Breast epithelium (tissue), 4 donors: ENCODE data around the gene PAK1. TPM values are rescaled to one million over a fixed set of nuclear protein-coding genes. Genes with fewer than 3 reads are reported as not detected.

ENCODE experiments used
- DNase-seq, 2 donors: peaks; one replicate each; pipeline ENCODE4 v3.0.0-alpha.2; 2019; ENCODE audit warnings: low spot score in 2 of 2
- H3K27ac ChIP-seq, 2 donors: fragments of 200-600 bp; sonication (generic) in 1 of 2; one replicate each; pipeline ENCODE4 v1.5.1; 2016 to 2019; ENCODE audit warnings: mild to moderate bottlenecking in 1 of 2
- H3K27me3 ChIP-seq, 2 donors: fragments of 200-600 bp; sonication (generic) in 1 of 2; one replicate each; pipeline versions ENCODE4 v1.5.1 to v1.6.0; 2017 to 2019; ENCODE audit warnings: control low read depth in 1 of 2, mild to moderate bottlenecking in 1 of 2
- H3K36me3 ChIP-seq: fragments of 200-600 bp; one replicate; pipeline ENCODE4 v1.5.1; 2019
- H3K4me1 ChIP-seq, 2 donors: fragments of 200-600 bp; sonication (generic); one replicate each; pipeline ENCODE4 v1.5.1; 2016 to 2019; ENCODE audit warnings: control low read depth in 1 of 2
- H3K4me3 ChIP-seq, 3 donors: fragments of 200-600 bp; sonication (generic); 1 replicate in 2 of 3; 2 replicates in 1 of 3; pipeline ENCODE4 v1.5.1; 2016 to 2019; ENCODE audit warnings: mild to moderate bottlenecking in 3 of 3, moderate library complexity in 2 of 3
- H3K9me3 ChIP-seq, 2 donors: fragments of 200-600 bp; sonication (generic) in 1 of 2; one replicate each; pipeline ENCODE4 v1.5.1; 2016 to 2019; ENCODE audit warnings: control low read depth in 1 of 2
- CTCF ChIP-seq, 3 donors: fragments of 450-650 bp; IDR thresholded peaks; one replicate each; pipeline ENCODE4 v1.5.1; 2016 to 2017; ENCODE audit warnings: antibody characterized with exemption in 3 of 3, mild to moderate bottlenecking in 3 of 3, moderate library complexity in 3 of 3
- POLR2A ChIP-seq: fragments of 450-650 bp; IDR thresholded peaks from one replicate; pipeline ENCODE4 v1.6.1; 2016; ENCODE audit warnings: antibody characterized with exemption, mild to moderate bottlenecking, moderate library complexity
- POLR2AphosphoS5 ChIP-seq, 3 donors: sonication (generic); formaldehyde crosslinking; IDR thresholded peaks; one replicate each; pipeline ENCODE4 v1.6.1; 2017; ENCODE audit warnings: antibody characterized with exemption in 3 of 3
- intact Hi-C: fragments of 100-400 bp; cut with DNase I; formaldehyde crosslinking; loops from one replicate; pipeline ENCODE4 v1.15.1; 2023; ENCODE audit warnings: low total_unique reads
- total RNA-seq, 3 donors: library from RNA; depleted of rRNA; stranded (reverse); fragments of >200 nt; gene quantifications; one replicate each; pipeline ENCODE4 v1.1.0, GENCODE V29; 2016

PAK1 gene
- total RNA-seq, 3 donors from 2014 or later = 23.2 to 59.6 (median 42.6) TPM

GRCh38 chr11:77446911-77447629, 26.8 kb downstream of the PAK1 start:
- Histone ChIP-seq H3K27ac (no peak overlapping the region), H3K36me3 (no peaks in the 10 kb centered on the region), H3K9me3 (no peaks in the 10 kb centered on the region), H3K4me3 (no peak overlapping the region), H3K4me1 (no peaks in the 10 kb centered on the region), H3K27me3 (no peaks in the 10 kb centered on the region)
- no peak for DNase-seq
- TF ChIP-seq POLR2AphosphoS5 (IDR thresholded peaks at IDR 0.05) (no peak), CTCF (IDR thresholded peaks at IDR 0.05) (no peak), POLR2A (no peak)
- intact Hi-C loops = no loop called here

GRCh38 chr11:77444261-77444660, 29.6 kb downstream of the PAK1 start:
- no peak for DNase-seq
- intact Hi-C loops = no loop called here
- H3K36me3 ChIP-seq = no peaks in the 10 kb centered on the region
- no peak overlapping the region for H3K27ac ChIP-seq
- H3K4me1 ChIP-seq = no peaks in the 10 kb centered on the region
- TF ChIP-seq CTCF (IDR thresholded peaks at IDR 0.05) = no peak
- TF ChIP-seq POLR2AphosphoS5 (IDR thresholded peaks at IDR 0.05) = no peak
- no peak for TF ChIP-seq POLR2A
- no peaks in the 10 kb centered on the region for H3K9me3 ChIP-seq
- no peak overlapping the region for H3K4me3 ChIP-seq
- H3K27me3 ChIP-seq = no peaks in the 10 kb centered on the region

GRCh38 chr11:77442394-77443053, 31.4 kb downstream of the PAK1 start:
- Histone ChIP-seq H3K36me3 (no peaks in the 10 kb centered on the region), H3K27me3 (no peaks in the 10 kb centered on the region), H3K9me3 (no peaks in the 10 kb centered on the region), H3K4me1 (no peaks in the 10 kb centered on the region), H3K4me3 (no peak overlapping the region), H3K27ac (no peak overlapping the region)
- DNase-seq = no peak
- no peak for TF ChIP-seq POLR2A
- no peak for TF ChIP-seq POLR2AphosphoS5 (IDR thresholded peaks at IDR 0.05)
- TF ChIP-seq CTCF (IDR thresholded peaks at IDR 0.05) = no peak
- intact Hi-C loops = no loop called here

- Histone ChIP-seq H3K4me3 (no peak overlapping the region), H3K27me3 (no peaks in the 10 kb centered on the region), H3K9me3 (no peaks in the 10 kb centered on the region), H3K4me1 (no peaks in the 10 kb centered on the region), H3K27ac (no peak overlapping the region), H3K36me3 (no peaks in the 10 kb centered on the region)
- DNase-seq = no peak
- no peak for TF ChIP-seq CTCF (IDR thresholded peaks at IDR 0.05)
- TF ChIP-seq POLR2AphosphoS5 (IDR thresholded peaks at IDR 0.05) = no peak
- TF ChIP-seq POLR2A = no peak
- intact Hi-C loops = no loop called here
Measured at GRCh38 chr11:77441426-77441825, 32.5 kb downstream of the PAK1 start.

- Histone ChIP-seq H3K27ac (no peak overlapping the region), H3K36me3 (no peaks in the 10 kb centered on the region), H3K9me3 (no peaks in the 10 kb centered on the region), H3K27me3 (no peaks in the 10 kb centered on the region), H3K4me1 (no peaks in the 10 kb centered on the region), H3K4me3 (no peak overlapping the region)
- TF ChIP-seq CTCF (IDR thresholded peaks at IDR 0.05) (no peak), POLR2AphosphoS5 (IDR thresholded peaks at IDR 0.05) (no peak), POLR2A (no peak)
- DNase-seq = no peak
- intact Hi-C loops = no loop called here
Measured at GRCh38 chr11:77440678-77441077, 33.2 kb downstream of the PAK1 start.
